Measurements from ENCODE around the gene MYO1H.

DNA sequence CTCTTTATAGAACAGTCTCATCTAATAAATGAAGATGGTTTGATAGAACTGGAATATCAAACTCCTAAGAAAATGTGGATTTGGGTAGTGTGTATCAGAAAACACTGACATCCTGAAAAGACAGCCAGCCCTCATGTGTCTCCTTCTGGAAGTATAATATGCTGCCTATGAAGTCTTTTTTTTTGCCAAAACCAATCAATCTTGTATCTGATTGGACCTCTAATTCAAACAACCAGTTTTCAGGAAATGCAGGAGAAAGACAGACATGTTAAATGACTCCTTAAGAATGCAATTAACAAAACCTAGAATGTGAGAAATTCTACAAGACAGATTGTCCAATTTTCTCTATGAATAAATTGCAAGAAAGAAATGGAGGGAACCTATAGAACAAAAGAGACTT is 34.3 kb downstream of the MYO1H start:
- TF ChIP-seq POLR2AphosphoS5 (IDR thresholded peaks at IDR 0.05; ENCODE audit: borderline replicate concordance, low read depth, low read length) (no peak), EZH2 (IDR thresholded peaks at IDR 0.05) (no peak), FOXP2 (optimal IDR thresholded peaks at IDR 0.05; ENCODE audit: control extremely low read depth, extremely low read length, insufficient read depth) (no peak)

Data from SK-N-MC (cell line).